Neuronal stem cell (in vitro differentiated cells): ENCODE results near the gene KSR2.

Experiments used
- DNase-seq: peaks from one replicate; pipeline ENCODE4 v3.0.0-alpha.2; 2013; ENCODE audit warnings: low spot score
- H2AFZ ChIP-seq: one replicate; pipeline ENCODE4 v1.6.1; 2013; ENCODE audit warnings: mild to moderate bottlenecking, low read length, inconsistent platforms
- H2AK5ac ChIP-seq: 2 replicates; pipeline ENCODE4 v1.6.1; 2013; ENCODE audit warnings: low read depth, mild to moderate bottlenecking, inconsistent platforms, low read length, moderate library complexity, mixed read lengths
- H2BK120ac ChIP-seq: 2 replicates; pipeline ENCODE4 v1.6.1; 2013; ENCODE audit warnings: low read depth, mild to moderate bottlenecking, inconsistent platforms, low read length, moderate library complexity, mixed read lengths
- H2BK12ac ChIP-seq: one replicate; pipeline ENCODE4 v1.6.1; 2013; ENCODE audit warnings: low read length, inconsistent platforms
- H2BK15ac ChIP-seq: 2 replicates; pipeline ENCODE4 v1.6.1; 2013; ENCODE audit warnings: mild to moderate bottlenecking, low read length, inconsistent platforms, mixed read lengths
- H2BK5ac ChIP-seq: one replicate; pipeline ENCODE4 v1.6.1; 2013; ENCODE audit warnings: inconsistent platforms, mild to moderate bottlenecking, low read length, moderate library complexity
- H3K14ac ChIP-seq: one replicate; pipeline ENCODE4 v1.6.1; 2013; ENCODE audit warnings: low read length, inconsistent platforms
- H3K18ac ChIP-seq: 2 replicates; pipeline ENCODE4 v1.6.1; 2013; ENCODE audit warnings: low read length, inconsistent platforms
- H3K23ac ChIP-seq: 2 replicates; pipeline ENCODE4 v1.6.1; 2013; ENCODE audit warnings: low read depth, mild to moderate bottlenecking, mixed read lengths, low read length, inconsistent platforms; ENCODE audit not compliant: poor library complexity
- H3K27ac ChIP-seq: replicated peaks from 3 replicates; pipeline ENCODE4 v1.5.1; 2013; ENCODE audit warnings: low read length, inconsistent platforms
- H3K27me3 ChIP-seq, 3 experiments: 2 replicates each; pipeline ENCODE4 v1.6.1; 2013; ENCODE audit warnings: low read length in 3 of 3, mild to moderate bottlenecking in 2 of 3, inconsistent platforms in 1 of 3, low read depth in 1 of 3, mixed read lengths in 1 of 3, moderate library complexity in 1 of 3; ENCODE audit not compliant: control insufficient read depth in 3 of 3, insufficient read depth in 3 of 3
- H3K36me3 ChIP-seq, 2 donors: replicated peaks in 1 of 2; 2 replicates each; pipeline ENCODE4 v1.6.1; 2013; ENCODE audit warnings: low read length in 2 of 2; ENCODE audit not compliant: control insufficient read depth in 2 of 2, insufficient read depth in 2 of 2
- H3K4ac ChIP-seq: 2 replicates; pipeline ENCODE4 v1.6.1; 2013; ENCODE audit warnings: inconsistent platforms, mild to moderate bottlenecking, low read length, moderate library complexity
- H3K4me1 ChIP-seq, 2 donors: 1 replicate in 1 of 2; 2 replicates in 1 of 2; pipeline ENCODE4 v1.6.1; 2013; ENCODE audit warnings: low read length in 2 of 2, low read depth in 1 of 2; ENCODE audit not compliant: control insufficient read depth in 2 of 2, insufficient read depth in 1 of 2
- H3K4me2 ChIP-seq: one replicate; pipeline ENCODE4 v1.6.1; 2013; ENCODE audit warnings: mild to moderate bottlenecking, low read length, inconsistent platforms; ENCODE audit not compliant: insufficient read depth, poor library complexity, severe bottlenecking
- H3K4me3 ChIP-seq, 2 donors: 2 replicates each; pipeline ENCODE4 v1.5.1; 2013; ENCODE audit warnings: low read length in 2 of 2, mild to moderate bottlenecking in 2 of 2, inconsistent platforms in 1 of 2, moderate library complexity in 1 of 2
- H3K79me1 ChIP-seq: one replicate; pipeline ENCODE4 v1.6.1; 2013; ENCODE audit warnings: low read depth, mild to moderate bottlenecking, inconsistent platforms, low read length, moderate library complexity
- H3K9ac ChIP-seq: one replicate; pipeline ENCODE4 v1.6.1; 2013; ENCODE audit warnings: mild to moderate bottlenecking, low read depth, low read length, inconsistent platforms; ENCODE audit not compliant: poor library complexity
- H3K9me3 ChIP-seq, 2 donors: replicated peaks in 1 of 2; 2 replicates each; pipeline versions ENCODE3 to v1.6.1; 2013; ENCODE audit warnings: low read length in 2 of 2, mild to moderate bottlenecking in 2 of 2, inconsistent platforms in 1 of 2, low read depth in 1 of 2, mixed read lengths in 1 of 2, moderate library complexity in 1 of 2; ENCODE audit not compliant: control insufficient read depth in 2 of 2, insufficient read depth in 1 of 2
- H4K8ac ChIP-seq: one replicate; pipeline ENCODE4 v1.6.1; 2013; ENCODE audit warnings: low read depth, mild to moderate bottlenecking, inconsistent platforms, low read length, moderate library complexity
- H4K91ac ChIP-seq: one replicate; pipeline ENCODE4 v1.6.1; 2013; ENCODE audit warnings: low read length, low read depth, mild to moderate bottlenecking, inconsistent platforms; ENCODE audit not compliant: poor library complexity
- WGBS, 2 donors: extraction: QIAGEN DNeasy Blood & Tissue Kit; methylation state at CpG; one replicate each; pipeline ENCODE4 v1.1.7; 2013; ENCODE audit warnings: missing lambda C conversion rate in 2 of 2, mixed read lengths in 1 of 2; ENCODE audit not compliant: insufficient read length in 2 of 2, insufficient replicate concordance in 1 of 2; ENCODE audit errors: extremely low coverage in 2 of 2; 5-methylcytosine and 5-hydroxymethylcytosine counted together

Gene KSR2

GRCh38 chr12:117517219-117517739 is 451.5 kb downstream of the KSR2 start:
- H3K4me2 ChIP-seq: no peak overlapping the region
- H4K8ac ChIP-seq: no peak overlapping the region
- H3K36me3 ChIP-seq: no peaks in the 10 kb centered on the region
- H3K23ac ChIP-seq: no peak overlapping the region
- H2BK5ac ChIP-seq: no peak overlapping the region
- no peak overlapping the region for H3K9ac ChIP-seq
- H3K4ac ChIP-seq: no peak overlapping the region
- no peak overlapping the region for H2BK120ac ChIP-seq
- no CpG with 5 or more reads among the region's 6 CpGs for WGBS, 2 donors
- H3K4me1 ChIP-seq: peaks cover 0 to 3% of the 10 kb centered on the region in 2 donors
- no peak overlapping the region for H2BK12ac ChIP-seq
- no peaks in the 10 kb centered on the region for H3K79me1 ChIP-seq
- no peak for DNase-seq
- H3K14ac ChIP-seq: no peak overlapping the region
- H3K27ac ChIP-seq: no peak overlapping the region
- no peaks in the 10 kb centered on the region for H3K9me3 ChIP-seq
- H3K18ac ChIP-seq: no peak overlapping the region
- H3K4me3 ChIP-seq: no peak overlapping the region
- H2BK15ac ChIP-seq: no peak overlapping the region
- no peak overlapping the region for H2AFZ ChIP-seq
- peaks cover 0 to 9% (median 0%) of the 10 kb centered on the region in 3 experiments for H3K27me3 ChIP-seq
- H4K91ac ChIP-seq: no peak overlapping the region
- no peak overlapping the region for H2AK5ac ChIP-seq

- Histone ChIP-seq H3K4me3 (no peak overlapping the region), H3K27ac (no peak overlapping the region), H3K23ac (no peak overlapping the region), H2AFZ (no peak overlapping the region), H3K36me3 (no peaks in the 10 kb centered on the region), H2AK5ac (no peak overlapping the region), H3K4me1 (peaks cover 0 to 3% of the 10 kb centered on the region in 2 donors), H2BK12ac (no peak overlapping the region), H3K18ac (no peak overlapping the region), H3K9me3 (no peaks in the 10 kb centered on the region), H4K8ac (no peak overlapping the region), H2BK5ac (no peak overlapping the region), H3K4me2 (no peak overlapping the region), H2BK15ac (no peak overlapping the region), H3K4ac (no peak overlapping the region), H2BK120ac (no peak overlapping the region), H3K27me3 (peaks cover 0 to 9% (median 0%) of the 10 kb centered on the region in 3 experiments), H4K91ac (no peak overlapping the region), H3K9ac (no peak overlapping the region), H3K14ac (no peak overlapping the region), H3K79me1 (no peaks in the 10 kb centered on the region)
- no peak for DNase-seq
- WGBS, 2 donors: no CpG with 5 or more reads among the region's 4 CpGs
These were observed 452.8 kb downstream of the KSR2 start for GRCh38 chr12:117516034-117516433.

DNA sequence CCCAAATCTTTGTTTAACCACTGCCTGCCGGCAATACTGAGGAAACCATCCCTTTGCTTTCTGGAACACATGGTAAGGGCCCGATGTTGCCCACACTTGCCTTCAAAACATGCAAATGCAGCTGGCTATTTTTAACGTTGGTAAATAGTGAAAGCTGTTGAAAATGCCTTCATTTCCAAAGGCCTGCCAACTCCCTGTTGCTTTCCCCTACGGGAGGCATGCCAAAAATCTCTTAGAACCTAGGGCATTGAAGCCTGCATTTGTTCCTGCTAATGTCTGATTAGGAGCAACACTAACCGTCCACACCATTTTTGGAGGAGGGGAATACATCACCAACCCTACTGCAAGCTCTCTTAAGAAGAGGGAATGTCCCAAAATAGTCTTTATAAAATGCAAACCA is 454.8 kb downstream of the KSR2 start:
- Histone ChIP-seq H3K4ac (no peak overlapping the region), H3K23ac (no peak overlapping the region)

DNA sequence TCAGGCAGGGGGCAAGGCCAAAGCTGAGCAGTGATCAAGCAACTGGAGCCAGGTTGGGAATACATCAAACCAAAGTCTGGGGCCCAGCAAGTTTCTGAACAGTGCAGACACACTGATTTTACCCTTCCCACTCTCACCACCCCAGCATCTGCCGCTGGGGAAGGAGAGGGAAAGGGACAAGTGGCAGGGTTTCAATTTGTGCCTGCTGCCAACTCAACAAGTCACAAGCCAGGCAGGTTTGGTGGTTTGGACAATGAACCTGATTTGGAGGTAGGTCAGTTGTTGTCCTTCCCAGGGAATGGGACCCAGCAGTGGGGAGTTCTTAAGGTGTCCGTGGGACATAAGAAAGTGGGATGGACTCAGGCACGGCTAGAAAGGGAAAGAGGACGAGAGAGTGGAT is 455.4 kb downstream of the KSR2 start:
- no peak overlapping the region for H2BK5ac ChIP-seq
- no peak overlapping the region for H3K4me3 ChIP-seq
- no peaks in the 10 kb centered on the region for H3K36me3 ChIP-seq
- H2AK5ac ChIP-seq: no peak overlapping the region
- H3K27me3 ChIP-seq: peaks cover 0 to 9% (median 0%) of the 10 kb centered on the region in 3 experiments
- peaks cover 0 to 3% of the 10 kb centered on the region in 2 donors for H3K4me1 ChIP-seq
- H3K14ac ChIP-seq: no peak overlapping the region
- H3K79me1 ChIP-seq: no peaks in the 10 kb centered on the region
- no peak for DNase-seq
- H3K23ac ChIP-seq: no peak overlapping the region
- H2AFZ ChIP-seq: no peak overlapping the region
- H3K9ac ChIP-seq: no peak overlapping the region
- no peak overlapping the region for H3K18ac ChIP-seq
- no CpG with 5 or more reads among the region's 4 CpGs for WGBS, 2 donors
- H3K9me3 ChIP-seq: peaks cover 0 to 2% of the 10 kb centered on the region in 2 donors
- no peak overlapping the region for H3K27ac ChIP-seq
- H3K4me2 ChIP-seq: no peak overlapping the region
- H2BK12ac ChIP-seq: no peak overlapping the region
- no peak overlapping the region for H2BK120ac ChIP-seq
- no peak overlapping the region for H3K4ac ChIP-seq
- no peak overlapping the region for H4K91ac ChIP-seq
- H2BK15ac ChIP-seq: no peak overlapping the region
- H4K8ac ChIP-seq: no peak overlapping the region

More for the DNA sequence above, 454.8 kb downstream of the KSR2 start:
- Histone ChIP-seq H3K79me1 (no peaks in the 10 kb centered on the region), H4K8ac (no peak overlapping the region), H3K4me2 (no peak overlapping the region), H2BK15ac (no peak overlapping the region), H2BK120ac (no peak overlapping the region), H4K91ac (no peak overlapping the region), H3K9ac (no peak overlapping the region), H2BK5ac (no peak overlapping the region), H3K9me3 (peaks cover 0 to 2% of the 10 kb centered on the region in 2 donors), H2AK5ac (no peak overlapping the region), H3K36me3 (no peaks in the 10 kb centered on the region), H2BK12ac (no peak overlapping the region), H2AFZ (no peak overlapping the region), H3K4me3 (no peak overlapping the region), H3K14ac (no peak overlapping the region), H3K27ac (no peak overlapping the region), H3K4me1 (peaks cover 0 to 3% of the 10 kb centered on the region in 2 donors), H3K18ac (no peak overlapping the region), H3K27me3 (peaks cover 0 to 9% (median 0%) of the 10 kb centered on the region in 3 experiments)
- no CpG with 5 or more reads among the region's 5 CpGs for WGBS, 2 donors
- no peak for DNase-seq
